Medulla oblongata (tissue), 1 donor: Measurements from ENCODE around the gene MMEL1.

Experiments used
- DNase-seq: peaks from one replicate; pipeline ENCODE4 v3.0.0-alpha.2; 2015; ENCODE audit errors: extremely low spot score

MMEL1 gene

DNA sequence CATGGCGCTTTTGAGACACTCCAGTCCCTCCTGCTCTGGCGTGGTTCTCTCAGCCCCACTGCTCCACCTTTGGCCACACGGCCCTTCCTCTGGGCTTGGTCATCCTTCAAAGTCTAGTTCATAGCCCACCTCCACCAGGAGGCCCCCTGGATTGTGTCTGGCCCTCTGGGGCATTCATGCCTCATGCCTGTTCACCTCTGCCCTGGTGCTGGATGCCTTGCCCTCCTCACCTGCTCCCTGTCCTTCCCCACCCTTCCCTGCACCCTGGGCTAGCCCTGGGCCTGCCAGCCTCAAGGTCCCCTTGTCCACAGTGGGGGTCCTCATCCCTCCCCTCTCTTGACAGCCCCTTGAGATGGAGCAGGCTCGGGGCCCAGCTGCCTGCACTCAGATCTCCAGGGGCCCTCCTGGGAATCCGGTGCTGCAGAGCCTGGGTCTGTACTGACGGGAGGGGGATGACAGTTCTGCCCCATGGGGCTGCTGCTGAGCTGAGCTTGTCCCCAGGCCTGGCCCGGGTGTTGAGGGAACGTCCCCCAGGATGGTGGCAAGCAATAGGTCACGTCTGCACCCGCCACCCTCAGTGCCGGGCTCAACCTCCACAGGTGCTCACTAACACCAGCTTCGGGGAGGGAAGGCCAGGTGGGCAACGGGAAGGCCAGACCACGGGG, 27.8 kb downstream of the MMEL1 start:
- DNase-seq: no peak

DNA sequence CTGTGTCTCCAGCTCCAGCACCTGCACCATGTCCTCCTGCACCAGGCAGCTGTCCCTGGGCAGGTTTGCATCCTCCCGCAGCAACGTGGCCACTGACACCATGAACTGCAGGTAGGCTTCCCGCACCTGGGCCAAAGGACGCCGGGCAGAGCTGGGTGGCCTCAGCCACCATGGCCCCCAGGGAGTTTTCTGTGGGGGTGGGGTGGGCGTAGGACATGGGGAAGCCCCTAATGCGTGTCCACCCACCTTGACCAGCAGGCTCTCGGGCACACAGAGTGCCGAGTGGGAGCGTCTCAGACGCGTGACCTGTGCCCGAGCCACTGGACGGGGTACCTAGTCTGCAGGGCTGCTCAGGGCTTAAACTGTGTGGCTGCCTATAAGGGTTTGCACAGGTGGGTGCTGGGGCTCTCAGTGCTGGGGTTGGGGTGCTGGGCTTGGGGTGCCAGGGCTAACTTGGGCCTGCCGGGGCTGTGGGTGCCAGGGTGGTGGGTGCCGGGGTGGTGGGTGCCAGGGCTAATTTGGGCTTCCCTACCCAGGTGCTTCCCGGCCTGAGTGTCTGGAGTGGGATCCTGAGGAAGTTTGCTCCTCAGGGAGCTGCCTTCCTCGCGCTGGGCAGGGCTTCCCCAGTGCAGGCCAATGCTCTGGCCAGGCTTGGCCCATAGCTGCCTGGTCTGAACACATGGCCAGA, 28.5 kb downstream of the MMEL1 start:
- no peak for DNase-seq

DNA sequence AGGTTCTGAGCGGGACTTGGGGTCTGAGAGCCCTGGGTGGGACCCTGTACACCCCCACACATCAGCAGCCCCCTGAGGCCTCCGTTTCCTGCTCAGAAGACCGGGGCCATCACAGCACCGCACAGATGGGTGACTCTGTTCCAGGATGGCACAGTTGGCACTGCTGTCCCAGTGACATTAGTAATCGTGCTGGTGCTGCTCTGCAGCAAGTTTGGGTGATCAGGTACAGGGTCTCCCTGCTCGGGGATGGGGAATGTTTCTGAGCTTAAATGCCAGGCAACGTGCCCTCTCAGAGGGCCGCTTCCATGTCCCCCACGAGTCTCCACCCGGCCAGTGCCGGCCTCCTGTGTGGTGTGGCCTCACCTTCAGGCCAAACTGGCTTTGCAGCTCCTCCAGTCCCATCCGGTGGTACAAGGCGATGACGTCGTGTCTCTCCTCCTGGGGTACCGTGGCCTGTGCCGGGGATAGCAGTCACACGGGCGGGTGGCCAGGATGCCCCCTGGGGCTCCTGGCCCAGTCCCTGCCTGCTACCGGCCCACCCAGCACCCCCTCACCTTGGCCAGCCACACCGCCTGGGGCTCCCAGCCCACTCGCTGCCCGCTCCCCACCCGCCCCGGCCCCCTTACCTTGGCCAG, 29.2 kb downstream of the MMEL1 start:
- DNase-seq: no peak

DNA sequence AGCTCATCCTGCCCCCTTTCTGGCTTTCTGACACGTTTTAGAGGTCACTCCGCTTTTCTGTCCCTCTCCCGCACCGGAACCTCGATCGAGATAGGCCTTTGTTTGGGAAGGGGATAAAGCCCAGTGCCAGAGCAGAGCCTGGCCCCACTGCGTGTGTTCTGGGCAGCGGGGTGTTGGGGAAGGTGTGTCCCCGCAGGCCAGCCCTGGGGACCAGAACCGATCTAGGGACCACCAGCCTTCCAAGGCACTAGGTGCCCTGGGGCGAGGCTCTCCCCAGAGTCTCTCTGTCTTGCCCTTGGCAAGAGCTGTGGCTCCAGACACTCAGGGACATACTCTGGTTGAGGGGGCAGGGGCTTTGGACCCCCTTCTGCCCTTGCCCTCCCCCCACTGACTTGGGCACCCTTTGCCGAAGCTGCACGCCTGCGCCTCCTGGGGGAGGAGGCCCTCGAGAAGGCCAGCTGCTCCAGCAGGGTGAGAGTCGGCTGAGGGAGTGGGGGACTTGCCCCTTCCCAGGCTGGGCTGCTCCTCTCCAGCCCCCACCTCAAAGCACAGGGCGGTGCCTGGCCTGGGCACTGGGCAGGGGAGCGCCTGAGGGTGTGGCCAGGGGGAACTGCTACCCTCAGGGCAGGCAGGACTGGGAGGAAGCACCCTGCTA, 29.8 kb downstream of the MMEL1 start:
- DNase-seq: no peak

DNA sequence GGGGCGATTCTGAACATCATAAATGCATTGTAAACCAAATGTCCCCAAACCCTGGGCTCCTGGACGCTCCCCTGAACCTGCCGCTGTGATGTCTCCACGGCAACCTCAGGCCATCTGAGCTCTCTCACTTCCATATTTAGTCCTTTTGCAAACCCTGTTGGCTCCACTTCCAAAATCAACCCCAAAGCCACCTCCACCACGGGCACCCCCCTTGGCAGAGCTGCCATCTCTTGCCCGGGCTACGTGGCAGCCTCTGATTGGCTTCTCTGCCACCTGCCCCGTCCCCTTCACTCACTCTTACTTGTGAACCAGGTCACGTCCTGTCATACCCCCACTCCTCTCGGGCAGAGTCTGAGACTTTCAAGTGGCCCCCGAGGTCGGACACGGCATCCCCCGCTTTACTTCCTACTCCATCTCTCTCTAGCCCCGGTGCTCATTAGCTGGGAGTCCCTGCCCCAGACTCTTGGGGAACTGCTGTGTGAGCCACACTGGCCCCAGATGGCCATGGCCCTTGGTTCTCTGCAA, 30.4 kb downstream of the MMEL1 start:
- no peak for DNase-seq

DNA sequence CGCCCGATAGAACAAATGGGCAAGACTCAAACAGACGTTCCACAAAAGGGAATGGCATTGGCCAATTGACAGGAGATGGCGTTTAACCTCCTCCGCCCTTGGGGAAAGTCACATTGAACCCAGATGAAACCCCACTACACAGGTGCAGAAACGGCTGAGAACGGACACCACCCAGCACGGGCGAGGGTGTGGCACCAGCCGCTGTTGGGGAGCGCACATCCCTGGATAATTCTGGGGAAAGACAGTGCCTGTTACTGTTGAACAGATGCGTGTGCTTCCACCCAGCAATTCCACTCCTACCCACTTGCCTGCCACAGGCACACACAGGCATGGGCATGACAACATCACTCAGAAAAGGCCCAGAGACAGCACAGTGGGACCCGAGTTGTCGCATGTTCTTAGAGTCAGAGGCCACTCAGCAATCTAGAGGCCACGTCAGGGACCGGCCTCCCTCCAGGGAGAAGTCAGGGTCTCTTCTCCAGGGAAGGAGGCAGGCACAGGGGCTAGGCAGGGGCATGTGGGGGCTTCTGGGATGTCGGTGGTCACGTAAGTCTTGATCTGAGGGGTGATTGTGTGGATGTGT, 31.0 kb downstream of the MMEL1 start:
- no peak for DNase-seq

DNA sequence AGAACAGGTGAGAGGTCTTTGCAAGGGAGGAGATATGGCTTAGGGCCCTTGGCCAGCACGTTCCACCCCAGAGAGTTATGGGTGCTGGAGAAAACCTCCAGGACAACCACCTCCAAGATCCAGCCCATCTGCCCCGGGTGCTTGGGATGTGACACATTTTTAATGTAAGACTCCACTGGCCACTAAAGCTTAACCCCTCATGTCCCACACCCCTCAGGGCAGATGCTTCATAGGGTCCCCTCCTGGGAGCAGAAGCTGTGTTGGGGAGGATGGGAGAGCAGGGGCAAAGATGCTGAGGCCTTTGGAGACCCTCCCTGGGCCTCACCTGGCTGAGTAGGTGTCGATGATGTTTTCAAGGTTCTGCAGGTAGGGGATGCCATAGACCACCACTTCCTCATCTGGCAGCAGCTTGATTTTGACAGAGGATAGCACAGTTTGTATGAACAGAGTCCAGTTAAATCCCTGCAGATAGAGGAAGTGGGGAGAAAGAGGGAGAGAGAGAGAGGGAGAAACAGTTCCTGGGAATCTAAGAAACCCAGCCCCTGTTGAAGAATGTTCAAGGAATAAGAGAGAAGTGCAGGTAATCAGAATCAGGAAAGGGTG, 34.4 kb downstream of the MMEL1 start:
- DNase-seq: no peak

DNA sequence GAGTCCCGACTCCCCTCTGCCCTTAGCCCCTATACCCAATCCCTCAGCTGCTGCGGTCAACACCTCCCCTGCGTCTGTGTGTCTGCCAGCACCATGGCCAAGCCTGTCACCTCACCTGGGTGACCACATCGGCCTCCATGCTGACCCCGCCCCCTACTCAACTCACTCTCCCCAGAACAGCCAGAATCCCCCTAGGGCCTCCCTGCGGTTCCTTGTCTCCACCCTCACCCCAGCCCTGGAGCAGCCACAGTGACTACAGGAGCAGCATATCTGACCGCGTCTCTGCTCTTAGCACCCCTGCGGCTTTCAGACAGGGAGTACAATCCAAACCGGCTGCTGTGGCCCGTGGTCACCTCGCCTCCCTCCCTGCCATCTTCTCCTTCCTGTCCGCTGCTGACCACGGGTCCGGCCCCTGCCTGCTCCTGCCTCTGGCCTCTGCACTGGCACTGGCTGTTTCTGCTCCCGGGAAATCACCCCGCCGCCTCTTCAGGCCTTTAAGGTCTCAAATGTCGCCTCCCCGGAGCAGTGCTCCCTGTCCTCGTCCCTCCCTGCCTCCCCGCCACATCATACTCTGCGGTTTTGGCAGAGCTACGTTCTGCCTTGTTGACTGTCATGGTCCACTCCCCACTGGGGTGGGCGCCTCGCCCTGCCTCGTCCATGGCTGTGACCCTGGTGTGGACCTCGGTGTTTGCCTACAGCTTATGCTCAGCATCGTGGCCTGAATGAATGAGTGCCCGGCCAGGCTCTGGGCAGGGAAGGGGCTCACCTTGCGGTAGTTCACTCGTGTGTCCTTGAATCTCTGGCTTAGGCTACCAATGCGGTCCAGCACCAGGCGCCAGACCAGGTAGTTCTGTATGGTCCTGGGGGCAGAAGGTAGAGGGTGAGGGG, 35.1 kb downstream of the MMEL1 start:
- DNase-seq: no peak

DNA sequence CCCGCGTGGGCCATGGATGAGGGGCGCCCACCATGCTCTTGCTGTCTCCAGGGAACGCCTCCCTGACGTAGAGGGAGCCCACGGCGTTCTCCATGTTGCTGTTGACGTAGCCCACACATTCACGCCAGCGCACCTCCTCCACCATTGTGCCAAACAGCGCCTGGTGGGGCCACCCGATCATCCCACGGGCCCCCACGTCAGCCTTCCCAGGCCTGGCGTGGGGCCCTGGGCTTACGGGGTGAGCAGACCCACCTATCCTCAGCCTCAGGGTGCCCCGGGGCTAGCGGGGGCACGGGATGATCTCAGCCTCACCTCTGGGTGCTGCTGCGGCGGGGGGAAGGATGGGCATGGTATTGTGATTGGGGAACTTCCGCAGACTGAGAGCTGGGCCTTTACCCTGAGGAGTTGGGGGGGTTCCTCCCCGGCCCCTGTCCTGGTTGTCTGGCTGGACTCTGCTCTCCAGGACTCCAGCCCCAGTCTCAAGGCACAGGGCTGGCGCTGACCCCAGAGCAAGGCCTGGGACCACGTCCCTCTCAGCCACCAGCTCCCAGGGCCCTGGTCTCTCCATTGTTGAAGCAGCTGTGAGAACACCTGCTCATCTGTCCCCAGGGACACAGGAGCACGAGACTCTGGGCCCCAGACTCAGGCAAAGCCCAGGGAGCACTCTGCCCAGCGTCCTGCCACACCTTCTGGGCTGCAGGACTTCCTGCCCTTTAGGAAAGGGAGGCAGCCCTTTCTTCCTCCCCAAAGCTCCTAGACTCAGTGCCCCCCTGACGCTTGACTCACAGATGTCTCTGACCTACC, 36.1 kb downstream of the MMEL1 start:
- DNase-seq: no peak

DNA sequence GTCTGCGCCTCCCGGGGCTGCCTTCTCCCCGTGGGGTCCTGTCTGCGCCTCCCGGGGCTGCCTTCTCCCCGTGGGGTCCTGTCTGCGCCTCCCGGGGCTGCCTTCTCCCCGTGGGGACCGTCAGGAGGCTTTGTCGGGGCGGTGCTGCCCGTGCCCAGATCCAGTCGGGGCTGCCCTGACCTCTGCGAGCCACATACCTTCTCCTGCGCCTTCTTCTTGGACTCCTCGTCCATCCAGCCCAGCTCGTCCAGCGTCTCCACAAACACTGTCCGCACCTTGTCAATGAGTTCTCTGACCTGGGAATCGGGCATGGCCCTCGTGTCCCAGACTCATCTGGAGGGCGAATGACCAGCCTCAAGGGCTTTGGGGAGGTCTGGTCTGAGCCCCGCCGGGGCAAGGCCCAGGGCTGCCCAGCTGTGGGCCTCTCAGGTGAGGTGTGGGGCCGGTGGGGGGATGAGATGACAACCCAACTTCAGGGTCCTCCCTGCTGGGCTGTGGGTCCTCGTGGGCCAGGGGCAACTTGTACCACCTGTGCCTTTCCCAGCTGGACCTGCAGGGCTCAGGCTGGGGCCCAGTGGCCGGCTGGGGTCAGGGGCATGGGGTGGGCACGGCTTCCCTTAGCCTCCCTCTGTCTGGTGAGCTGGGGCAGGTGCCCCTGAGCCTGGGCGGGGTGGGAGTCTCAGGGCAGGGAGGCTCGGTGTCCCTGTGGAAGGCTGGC, 36.8 kb downstream of the MMEL1 start:
- no peak for DNase-seq

DNA sequence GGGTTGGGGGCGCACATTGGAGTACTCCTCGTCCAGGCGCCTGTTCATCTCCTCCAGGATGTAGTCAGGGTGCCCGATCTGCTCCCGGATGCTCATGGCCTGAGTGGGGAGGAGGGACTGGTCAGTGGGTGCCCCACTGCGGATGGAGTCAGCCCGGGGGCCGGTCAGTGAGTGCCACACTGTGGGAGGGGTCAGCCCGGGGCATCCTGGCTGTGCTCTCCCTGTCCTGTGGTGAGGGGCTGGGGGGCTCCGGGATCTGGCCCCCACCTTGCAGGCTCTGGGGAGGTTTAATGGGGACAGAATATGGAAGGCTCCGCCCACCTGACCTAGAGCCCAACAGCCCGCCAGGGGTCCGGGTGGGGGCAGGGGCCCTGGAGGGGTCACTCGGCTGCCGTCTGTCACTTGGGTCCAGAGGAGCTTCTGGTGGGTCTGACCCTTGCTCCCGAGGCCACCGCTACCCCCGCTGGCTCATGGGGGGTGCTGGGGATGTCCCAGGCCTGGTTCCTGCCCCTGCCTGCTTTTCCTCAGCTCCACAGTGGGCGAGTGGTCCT, 37.5 kb downstream of the MMEL1 start:
- no peak for DNase-seq

DNA sequence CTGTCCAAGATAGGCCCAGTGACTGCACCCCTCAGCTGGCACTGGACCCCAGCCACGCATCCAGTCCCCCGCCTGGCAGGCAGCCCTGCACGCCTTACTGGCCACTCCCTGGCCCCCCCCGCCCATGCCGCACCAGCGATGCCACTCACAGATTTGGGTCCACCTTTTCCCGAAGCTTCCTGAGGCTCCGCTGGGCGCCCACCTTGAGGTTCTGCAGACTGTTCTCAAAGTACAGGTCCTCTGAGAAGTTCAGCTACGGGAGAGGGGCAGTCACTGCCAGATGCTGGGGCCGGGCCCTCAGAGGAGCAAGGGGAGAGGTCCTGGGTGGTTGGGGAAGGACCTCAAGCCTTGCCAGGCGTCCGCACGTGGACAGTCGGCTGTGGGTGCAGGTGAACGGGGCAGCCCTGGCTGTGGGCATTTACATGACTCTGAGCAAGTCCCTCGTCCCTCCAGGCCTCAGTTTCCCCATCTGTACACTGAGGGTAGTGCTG, 38.1 kb downstream of the MMEL1 start:
- no peak for DNase-seq

DNA sequence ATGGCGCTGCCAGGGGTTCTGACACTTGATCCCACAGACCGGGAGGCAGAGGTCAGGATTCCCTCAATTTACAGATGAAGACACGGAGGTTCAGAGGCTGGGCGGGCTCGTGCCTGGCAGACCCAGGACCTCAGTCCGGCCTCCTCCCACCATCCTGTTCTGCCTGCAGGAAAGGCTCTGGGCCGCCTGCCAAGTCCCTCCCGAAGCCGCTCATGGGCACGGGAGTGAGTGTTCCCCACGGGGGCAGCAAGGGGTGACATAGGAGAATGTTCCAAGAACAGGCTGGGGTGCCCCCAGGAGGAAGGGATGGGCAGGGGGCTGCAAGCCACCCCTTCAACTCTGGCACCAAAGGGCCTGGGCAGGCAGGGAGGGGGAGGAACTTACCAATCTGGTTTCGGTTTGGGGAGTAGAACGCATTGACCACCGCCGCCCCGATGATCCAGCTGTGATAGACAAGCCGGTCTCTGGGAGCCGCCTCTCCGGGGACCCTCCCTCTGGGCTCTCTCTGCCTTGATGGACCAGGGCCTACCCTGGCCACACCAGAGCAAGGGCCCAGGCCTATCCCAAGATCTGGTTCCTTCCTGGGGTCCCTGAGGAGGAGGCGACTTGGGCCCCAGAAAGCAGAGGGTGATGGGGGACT, 38.7 kb downstream of the MMEL1 start:
- DNase-seq: no peak

DNA sequence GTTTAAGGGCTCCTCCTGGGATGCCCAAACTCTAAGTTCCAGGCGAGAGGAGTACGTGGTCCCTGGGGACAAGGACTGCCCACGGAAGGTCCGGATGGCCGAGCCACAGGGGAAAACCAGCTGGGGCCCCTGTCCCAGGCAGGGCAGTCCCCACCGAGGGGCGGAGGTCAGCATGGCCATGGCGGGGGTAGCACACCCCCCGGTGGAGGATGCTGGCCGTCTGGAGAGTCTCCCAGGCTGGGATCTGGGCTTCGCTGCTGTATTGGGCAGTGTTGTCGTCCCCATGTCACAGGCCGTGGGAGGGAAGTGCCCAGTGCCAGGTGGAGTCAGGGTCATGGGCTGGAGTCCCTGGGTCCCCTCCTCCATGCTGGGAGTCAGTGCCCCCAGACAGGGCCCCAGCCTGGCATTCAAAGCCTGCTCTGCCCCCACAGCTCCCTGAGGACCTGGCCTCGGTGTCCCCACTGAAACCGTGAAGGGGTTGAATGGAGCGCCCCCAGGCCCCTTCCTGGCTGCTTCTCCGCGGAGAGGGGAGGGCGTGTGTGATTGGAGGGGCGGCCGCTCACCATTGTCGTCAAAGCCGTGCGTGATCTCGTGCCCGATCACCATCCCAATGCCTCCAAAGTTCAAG, 39.5 kb downstream of the MMEL1 start:
- DNase-seq: no peak

DNA sequence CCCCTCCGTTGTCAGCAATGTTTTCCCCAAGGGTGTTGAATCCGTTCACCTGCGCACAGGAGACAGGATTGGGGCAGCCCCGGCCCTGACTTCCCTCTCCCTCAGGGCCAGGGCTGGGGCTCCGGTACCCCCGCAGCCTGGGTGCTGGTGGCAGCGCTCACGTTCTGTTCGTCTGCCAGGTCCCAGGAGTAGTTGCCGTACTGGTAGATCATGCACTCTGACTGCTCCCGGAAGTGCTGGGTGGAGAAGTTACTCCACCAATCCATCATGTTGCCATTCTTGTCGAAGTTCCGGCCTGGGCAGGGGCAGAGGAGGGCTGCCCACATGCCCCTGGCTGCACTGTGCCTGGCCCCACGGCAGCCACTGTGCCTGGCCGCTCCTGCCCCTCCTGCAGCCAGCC, 40.1 kb downstream of the MMEL1 start:
- no peak for DNase-seq

DNA sequence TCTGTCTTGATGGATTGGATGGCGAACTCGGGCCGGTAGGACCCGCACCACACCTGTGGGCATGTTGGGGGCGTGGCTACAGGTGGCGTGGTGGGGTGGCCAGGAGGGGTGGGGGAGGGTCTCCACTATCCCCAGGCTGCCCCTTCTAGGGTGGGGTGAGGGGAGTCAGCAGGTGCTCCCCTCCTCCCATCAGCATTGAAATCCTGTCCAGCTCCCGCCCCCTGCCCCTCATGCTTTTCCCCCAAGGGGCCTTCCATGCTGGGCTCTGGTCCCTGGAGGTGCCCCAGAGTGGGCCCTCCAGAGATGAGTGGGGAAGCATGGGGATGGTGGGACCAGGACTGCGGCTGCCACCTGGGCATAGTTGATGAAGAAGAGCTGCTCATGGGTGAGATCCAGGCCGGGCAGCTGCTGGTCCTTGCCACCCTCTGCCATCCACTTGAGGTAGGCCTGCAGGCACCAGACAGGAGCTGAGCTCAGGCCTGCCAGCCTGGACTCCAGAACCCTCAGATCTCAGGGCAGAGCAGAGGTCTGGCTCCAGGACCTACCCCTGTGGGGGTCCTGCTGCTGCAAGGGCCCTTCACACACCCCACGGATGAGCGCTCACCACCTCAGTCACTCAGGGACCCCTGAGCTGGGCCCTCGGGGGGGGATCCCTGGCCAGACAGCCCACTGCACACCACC, 41.1 kb downstream of the MMEL1 start:
- no peak for DNase-seq

DNA sequence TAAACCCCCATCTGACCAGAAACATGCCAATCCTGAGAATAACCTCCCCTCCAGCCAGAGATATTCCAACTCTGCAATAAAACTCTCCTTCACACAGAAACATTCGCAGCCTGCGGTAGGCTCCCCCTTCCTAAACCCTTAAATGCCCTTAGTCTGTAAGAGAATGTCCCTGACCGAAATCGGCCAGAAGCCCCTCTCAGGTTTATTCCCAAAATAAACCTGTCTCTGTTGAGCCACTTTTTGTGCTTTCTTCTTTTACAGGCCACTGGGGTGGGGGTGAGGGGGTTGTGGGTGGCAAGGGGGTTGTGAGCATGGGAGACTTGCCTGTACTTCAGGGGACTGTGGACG, 41.6 kb downstream of the MMEL1 start:
- DNase-seq: no peak
